HCEC 1CT (cell line): ENCODE measurements around the gene VPS52.

Experiments
- DNase-seq: peaks from one replicate; pipeline ENCODE4 v3.0.0-alpha.2; 2017

Gene VPS52

DNA sequence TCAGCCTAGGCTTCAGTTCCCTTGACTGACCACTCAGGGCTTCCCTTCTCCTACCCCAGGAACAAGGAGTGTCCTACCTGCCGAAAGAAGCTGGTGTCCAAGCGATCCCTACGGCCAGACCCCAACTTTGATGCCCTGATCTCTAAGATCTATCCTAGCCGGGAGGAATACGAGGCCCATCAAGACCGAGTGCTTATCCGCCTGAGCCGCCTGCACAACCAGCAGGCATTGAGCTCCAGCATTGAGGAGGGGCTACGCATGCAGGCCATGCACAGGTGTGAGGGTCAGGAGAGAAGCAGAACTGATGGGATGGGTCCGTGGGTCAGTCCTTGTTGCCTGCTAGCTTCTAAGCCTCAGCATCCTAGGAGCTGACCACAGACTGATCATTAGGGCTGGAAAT is 61.8 kb downstream of the VPS52 start:
- DNase-seq: no peak

GRCh38 chr6:33208091-33208967 is 63.3 kb downstream of the VPS52 start, which contains the start of gene RING1:
TSS of gene RING1 (plus strand) at chr6:33208500. CDS start at chr6:33208823, 323 bp downstream.
- DNase-seq: peak; percentile 71

DNA sequence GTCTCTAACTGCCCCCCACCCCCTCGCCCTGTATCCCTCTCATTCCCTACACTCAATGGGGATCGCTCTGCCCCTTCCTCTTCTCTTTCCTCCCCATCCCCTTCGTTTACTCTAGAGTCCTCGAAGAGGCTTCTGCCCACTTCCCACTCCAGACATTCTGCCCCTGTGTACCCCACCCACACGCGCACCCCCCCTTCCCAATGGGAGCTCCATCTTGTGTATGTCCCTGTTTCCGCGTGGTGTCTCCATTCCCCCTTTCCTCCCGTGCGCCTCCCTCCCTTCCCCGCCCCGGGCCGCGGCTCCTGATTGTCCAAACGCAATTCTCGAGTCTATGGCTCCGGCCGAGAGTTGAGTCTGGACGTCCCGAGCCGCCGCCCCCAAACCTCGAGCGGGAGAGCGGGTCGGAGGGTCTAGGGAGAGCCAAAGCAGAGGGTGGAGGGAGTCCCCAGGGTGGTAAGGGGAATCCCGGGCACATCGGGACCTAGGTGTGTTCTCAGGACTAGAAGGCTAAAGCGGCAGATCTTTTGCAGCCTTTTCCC is 64.1 kb downstream of the VPS52 start:
- peak; percentile 55 for DNase-seq

GRCh38 chr6:33206864-33207551 is 64.7 kb downstream of the VPS52 start:
- DNase-seq: no peak

- no peak for DNase-seq
Measured at GRCh38 chr6:33206027-33206863, 65.4 kb downstream of the VPS52 start.

GRCh38 chr6:33205191-33206026 is 66.3 kb downstream of the VPS52 start:
- peak; percentile 30 for DNase-seq

GRCh38 chr6:33204415-33205190 is 67.1 kb downstream of the VPS52 start, which contains the start of gene HSD17B8:
TSS of gene HSD17B8 (plus strand) at chr6:33204655. CDS start at chr6:33204669, 14 bp downstream.
- DNase-seq: peak; percentile 88

DNA sequence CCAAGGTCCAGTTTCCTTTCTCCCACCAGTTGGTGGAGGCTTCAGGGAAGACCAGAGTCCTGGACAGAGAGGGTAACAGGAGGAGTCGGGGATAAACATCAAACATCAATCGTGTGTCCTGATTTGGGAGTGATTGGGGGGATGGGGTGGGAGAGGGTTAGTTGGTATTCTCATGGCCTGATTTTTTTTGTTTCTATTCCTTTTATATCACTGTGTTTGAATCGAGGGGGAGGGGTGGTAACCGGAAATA is 67.6 kb downstream of the VPS52 start:
- no peak for DNase-seq

GRCh38 chr6:33203443-33204164 is 68.1 kb downstream of the VPS52 start:
- DNase-seq: no peak

- no peak for DNase-seq
Measured at GRCh38 chr6:33202799-33203198, 68.9 kb downstream of the VPS52 start.

GRCh38 chr6:33201935-33202334 is 69.7 kb downstream of the VPS52 start:
- DNase-seq: no peak

- no peak for DNase-seq
Measured at GRCh38 chr6:33201147-33201545, 70.5 kb downstream of the VPS52 start.
